HG03095 (cell line): ENCODE measurements around the gene CYBRD1.
A peak's percentile ranks its signal among the peaks of the same experiment; 100 is the strongest.

ENCODE experiments used
- ATAC-seq: cut with Tn5 transposase; IDR thresholded peaks from one replicate; pipeline ENCODE4 v1.9.1; 2021; ENCODE audit warnings: moderate library complexity; ENCODE audit not compliant: unreplicated experiment

CYBRD1 gene

GRCh38 chr2:171550613-171551012, 28.3 kb downstream of the CYBRD1 start:
- ATAC-seq = no peak

- no peak for ATAC-seq
These were observed 29.6 kb downstream of the CYBRD1 start for GRCh38 chr2:171551836-171552235.

DNA sequence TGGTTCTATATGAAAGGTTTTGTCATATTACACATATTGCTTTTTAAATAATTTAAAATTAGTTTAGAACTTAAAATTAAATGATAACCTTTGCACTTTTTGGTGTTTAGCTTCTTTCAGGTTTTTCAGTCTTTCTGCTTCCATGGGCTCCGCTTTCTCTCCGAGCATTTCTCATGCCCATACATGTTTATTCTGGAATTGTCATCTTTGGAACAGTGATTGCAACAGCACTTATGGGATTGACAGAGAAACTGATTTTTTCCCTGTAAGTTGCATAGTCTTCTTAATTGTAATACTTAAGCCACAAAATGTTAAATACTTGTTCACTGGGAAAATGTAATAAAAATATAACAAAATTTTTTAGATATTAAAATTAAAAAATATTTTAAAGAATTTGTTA, 31.0 kb downstream of the CYBRD1 start:
- ATAC-seq = no peak

GRCh38 chr2:171553858-171554257, 31.6 kb downstream of the CYBRD1 start:
- ATAC-seq = no peak

GRCh38 chr2:171554991-171555615, 32.8 kb downstream of the CYBRD1 start:
- no peak for ATAC-seq

DNA sequence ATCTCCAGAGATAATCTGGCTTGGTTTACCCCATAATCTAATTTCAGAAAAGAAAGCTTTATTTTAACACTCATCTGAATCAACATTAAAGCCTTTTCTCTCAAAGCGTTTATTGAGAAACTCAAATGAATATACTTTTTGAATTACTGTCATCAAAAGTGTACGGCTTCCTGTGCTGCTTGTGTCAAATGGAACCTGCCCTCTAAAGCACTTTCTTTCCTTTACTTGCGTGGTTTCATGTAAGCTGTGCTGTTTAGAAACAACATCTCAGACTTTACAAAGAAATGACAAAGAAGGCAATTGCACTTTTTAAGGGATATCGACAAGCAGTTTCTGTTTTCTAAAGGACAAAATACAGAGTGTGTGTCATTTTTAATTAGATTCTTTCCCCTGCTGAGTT, 35.1 kb downstream of the CYBRD1 start:
- no peak for ATAC-seq

DNA sequence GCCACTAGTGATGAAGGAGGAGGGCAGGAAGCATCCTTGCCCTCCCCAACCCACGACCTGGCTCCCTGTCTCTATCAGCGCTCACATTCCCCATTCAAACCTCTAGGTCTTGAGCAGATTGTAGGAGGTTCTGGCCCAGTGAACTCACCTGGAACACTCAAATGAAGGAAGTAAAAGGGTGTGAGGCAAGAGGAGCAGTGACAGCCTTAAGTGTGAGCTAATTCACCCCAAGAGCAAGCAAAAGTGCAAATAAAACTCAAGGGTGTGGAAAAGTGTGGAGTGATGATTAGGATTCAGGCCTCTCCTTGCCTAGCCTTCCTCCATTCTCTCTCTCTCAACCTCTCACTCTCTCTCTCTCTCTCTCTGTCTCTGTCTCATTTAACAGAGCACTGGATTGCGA, 41.0 kb downstream of the CYBRD1 start:
- ATAC-seq = no peak

DNA sequence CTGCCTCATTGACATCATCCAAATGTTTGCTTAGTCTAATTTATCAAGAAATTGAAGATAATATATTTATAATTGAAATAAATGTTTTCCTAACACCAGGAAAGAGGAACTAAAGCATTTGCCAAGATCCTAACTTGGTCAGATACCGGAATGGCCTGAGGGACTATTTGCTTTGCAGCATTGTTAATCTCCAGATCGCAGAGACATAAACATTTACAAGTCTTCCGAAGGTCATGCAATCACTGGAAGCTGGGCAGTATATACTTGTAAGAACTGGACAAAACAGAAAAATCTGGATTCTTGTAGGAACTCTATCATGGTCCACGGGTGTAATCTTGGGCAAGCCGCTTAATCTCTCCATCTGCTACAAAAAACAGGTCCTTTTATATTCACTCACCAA, 42.2 kb downstream of the CYBRD1 start:
- ATAC-seq = no peak

GRCh38 chr2:171566057-171566456, 43.8 kb downstream of the CYBRD1 start:
- ATAC-seq = no peak

DNA sequence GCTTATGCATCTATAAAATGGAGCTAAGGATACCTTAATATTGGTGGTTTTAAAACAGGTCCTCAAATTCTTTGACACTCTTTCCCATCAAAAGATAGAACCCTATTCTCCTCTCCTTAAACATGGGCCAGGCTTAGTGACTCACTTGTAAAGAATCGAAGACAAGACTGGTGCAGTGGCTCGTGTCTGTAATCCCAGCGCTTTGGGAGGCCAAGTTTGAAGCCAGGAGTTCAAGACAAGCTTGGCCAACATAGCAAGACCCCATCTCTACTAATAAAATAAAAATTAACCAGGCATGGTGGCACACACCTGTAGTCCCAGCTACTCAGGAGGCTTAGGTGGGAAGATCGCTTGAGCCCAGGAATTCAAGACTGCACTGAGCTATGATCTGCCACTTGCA, 44.5 kb downstream of the CYBRD1 start:
- no peak for ATAC-seq

- no peak for ATAC-seq
These were observed 45.8 kb downstream of the CYBRD1 start for GRCh38 chr2:171568089-171568488.

GRCh38 chr2:171571721-171572120, 49.4 kb downstream of the CYBRD1 start:
- no peak for ATAC-seq

- ATAC-seq = peak; percentile 85
These were observed 52.0 kb downstream of the CYBRD1 start for GRCh38 chr2:171574149-171574795.

DNA sequence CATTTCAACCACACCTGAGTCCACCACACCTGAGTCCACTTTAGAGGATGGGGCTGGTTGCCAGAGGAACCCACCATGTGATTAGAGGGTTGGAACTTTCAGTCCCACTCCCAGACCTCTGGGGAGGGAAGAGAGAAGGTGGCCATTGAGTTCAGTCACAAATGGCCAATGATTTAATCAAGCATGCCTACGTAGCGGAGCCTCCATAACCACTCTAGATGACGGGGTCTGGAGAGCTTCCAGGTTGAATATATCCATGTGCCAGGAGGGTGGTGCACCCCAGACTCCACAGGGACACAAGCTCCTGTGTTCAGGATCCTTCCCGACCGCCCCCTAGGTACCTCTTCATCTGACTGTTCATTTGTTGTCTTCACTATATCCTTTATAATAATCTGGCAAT, 53.3 kb downstream of the CYBRD1 start:
- no peak for ATAC-seq

- ATAC-seq = no peak
These were observed 56.0 kb downstream of the CYBRD1 start for GRCh38 chr2:171578127-171578803.

- ATAC-seq = no peak
These were observed 57.2 kb downstream of the CYBRD1 start for GRCh38 chr2:171579481-171579880.

DNA sequence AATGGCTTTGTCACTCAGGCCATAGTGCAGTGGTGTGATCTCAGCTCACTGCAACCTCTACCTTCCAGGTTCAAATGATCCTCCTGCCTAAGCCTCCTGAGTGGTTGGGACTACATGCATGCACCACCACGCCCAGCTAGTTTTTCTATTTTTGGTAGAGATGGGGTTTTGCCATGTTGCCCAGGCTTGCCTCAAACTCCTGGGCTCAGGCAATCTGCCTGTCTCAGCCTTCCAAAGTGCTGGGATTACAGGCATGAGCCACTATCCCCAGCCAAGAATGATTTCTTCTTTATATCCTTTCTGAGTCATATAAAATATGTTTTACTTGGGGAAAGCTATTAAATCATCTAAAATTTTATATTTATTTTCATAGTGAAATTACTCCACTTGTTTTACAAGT, 61.3 kb downstream of the CYBRD1 start:
- no peak for ATAC-seq

GRCh38 chr2:171584001-171584400, 61.7 kb downstream of the CYBRD1 start:
- ATAC-seq = no peak

DNA sequence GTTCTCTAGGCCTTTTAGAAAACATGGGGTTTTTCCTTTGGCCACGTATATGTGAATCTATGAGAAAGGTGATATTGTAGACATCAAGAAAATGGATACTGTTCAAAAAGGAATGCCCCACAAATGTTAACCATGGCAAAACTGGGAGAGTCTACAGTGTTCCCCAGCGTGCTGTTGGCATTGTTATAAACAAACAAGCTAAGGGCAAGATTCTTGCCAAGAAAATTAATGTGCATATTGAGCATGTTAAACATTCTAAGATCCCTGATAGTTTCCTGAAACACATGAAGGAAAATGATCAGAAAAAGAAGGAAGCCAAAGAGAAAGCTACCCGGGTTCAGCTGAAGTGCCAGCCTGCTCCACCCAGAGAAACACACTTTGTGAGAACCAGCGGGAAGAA, 64.9 kb downstream of the CYBRD1 start:
- ATAC-seq = no peak

DNA sequence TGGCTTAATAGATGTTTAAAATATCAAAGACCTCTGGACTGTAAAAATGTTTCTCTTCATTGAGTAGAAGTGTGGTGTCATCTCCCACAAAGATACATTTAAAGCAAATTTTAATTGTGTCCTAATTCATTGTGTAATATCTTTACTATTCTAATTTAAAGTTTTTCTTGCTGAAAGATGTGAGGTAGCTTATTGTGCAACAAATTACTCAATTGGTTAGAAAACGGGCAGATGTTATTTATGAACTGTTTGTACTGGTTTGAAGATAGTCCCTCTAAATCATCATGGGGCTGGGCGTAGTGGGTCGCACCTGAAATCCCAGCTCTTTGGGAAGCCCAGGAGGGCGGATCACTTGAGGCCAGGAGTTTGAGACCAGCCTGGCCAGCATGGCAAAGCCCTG, 65.3 kb downstream of the CYBRD1 start:
- ATAC-seq = no peak

DNA sequence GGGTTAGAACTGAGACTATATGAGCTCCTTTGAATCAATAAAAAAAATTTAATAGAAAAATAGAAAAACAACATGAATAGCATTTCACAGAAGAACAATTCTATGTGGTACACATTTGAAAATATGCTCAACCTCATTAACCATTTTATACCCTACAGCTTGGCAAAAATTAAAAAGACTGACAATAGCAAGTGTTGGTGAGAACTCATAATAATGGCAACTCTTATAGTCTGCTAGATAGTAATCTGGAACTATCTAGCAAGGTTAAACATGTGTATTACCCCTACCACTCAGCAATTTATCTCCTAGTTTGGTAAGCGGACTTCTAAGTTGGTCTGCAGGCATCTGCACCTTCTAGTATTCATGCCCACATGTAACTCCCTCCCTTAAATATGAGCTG, 67.8 kb downstream of the CYBRD1 start:
- ATAC-seq = no peak

- ATAC-seq = no peak
These were observed 69.8 kb downstream of the CYBRD1 start for GRCh38 chr2:171592036-171592555.
